ENCODE data around the gene NFATC2. TPM values are rescaled to one million over a fixed set of nuclear protein-coding genes. Genes with fewer than 3 reads are reported as not detected.

The NFATC2 gene
- total RNA-seq, 1 donor from 2014 or later: 3.9 TPM

- TF ChIP-seq EZH2 (IDR thresholded peaks at IDR 0.05; ENCODE audit: insufficient read depth, low read length): no peak
- TF ChIP-seq, protein P1, sequence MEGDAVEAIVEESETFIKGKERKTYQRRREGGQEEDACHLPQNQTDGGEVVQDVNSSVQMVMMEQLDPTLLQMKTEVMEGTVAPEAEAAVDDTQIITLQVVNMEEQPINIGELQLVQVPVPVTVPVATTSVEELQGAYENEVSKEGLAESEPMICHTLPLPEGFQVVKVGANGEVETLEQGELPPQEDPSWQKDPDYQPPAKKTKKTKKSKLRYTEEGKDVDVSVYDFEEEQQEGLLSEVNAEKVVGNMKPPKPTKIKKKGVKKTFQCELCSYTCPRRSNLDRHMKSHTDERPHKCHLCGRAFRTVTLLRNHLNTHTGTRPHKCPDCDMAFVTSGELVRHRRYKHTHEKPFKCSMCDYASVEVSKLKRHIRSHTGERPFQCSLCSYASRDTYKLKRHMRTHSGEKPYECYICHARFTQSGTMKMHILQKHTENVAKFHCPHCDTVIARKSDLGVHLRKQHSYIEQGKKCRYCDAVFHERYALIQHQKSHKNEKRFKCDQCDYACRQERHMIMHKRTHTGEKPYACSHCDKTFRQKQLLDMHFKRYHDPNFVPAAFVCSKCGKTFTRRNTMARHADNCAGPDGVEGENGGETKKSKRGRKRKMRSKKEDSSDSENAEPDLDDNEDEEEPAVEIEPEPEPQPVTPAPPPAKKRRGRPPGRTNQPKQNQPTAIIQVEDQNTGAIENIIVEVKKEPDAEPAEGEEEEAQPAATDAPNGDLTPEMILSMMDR (IDR thresholded peaks at IDR 0.05; ENCODE audit: insufficient read depth, low read depth, low read length): no peak
- H2AFZ ChIP-seq (ENCODE audit: low read depth, low read length): no peak overlapping the region
- no peaks in the 10 kb centered on the region for H3K27me3 Mint-ChIP-seq (ENCODE audit: low read depth, unreplicated experiment)
- peaks cover 3% of the 10 kb centered on the region for H3K9me3 ChIP-seq (ENCODE audit: insufficient read depth, low read depth, low read length)
- no peak overlapping the region for H3K27ac Mint-ChIP-seq (ENCODE audit: unreplicated experiment)
- H4K20me1 ChIP-seq (ENCODE audit: insufficient read depth, low read length): no peaks in the 10 kb centered on the region
- no peaks in the 10 kb centered on the region for H3K9me3 Mint-ChIP-seq (ENCODE audit: unreplicated experiment)
- peaks cover 2% of the 10 kb centered on the region for H3K36me3 Mint-ChIP-seq (ENCODE audit: low read depth, unreplicated experiment)
- H3K27me3 ChIP-seq (ENCODE audit: insufficient read depth, low read length): no peaks in the 10 kb centered on the region
- H3K79me2 ChIP-seq (ENCODE audit: insufficient read depth, low read length): no peaks in the 10 kb centered on the region
- no peak overlapping the region for H3K4me3 Mint-ChIP-seq (ENCODE audit: unreplicated experiment)
- peaks cover 3% of the 10 kb centered on the region for H3K4me1 ChIP-seq (ENCODE audit: insufficient read depth, low read length)
- no peak overlapping the region for H3K4me2 ChIP-seq (ENCODE audit: low read length)
- no peak overlapping the region for H3K4me3 ChIP-seq (ENCODE audit: insufficient read depth, low read depth, low read length)
- H3K27ac ChIP-seq (ENCODE audit: low read depth, low read length): no peak overlapping the region
- DNase-seq (ENCODE audit: low read depth): no peak
- no peak overlapping the region for H3K9ac ChIP-seq (ENCODE audit: low read length)
- FAIRE-seq: no peak
- peaks cover 8% of the 10 kb centered on the region for H3K4me1 Mint-ChIP-seq (ENCODE audit: low read depth, unreplicated experiment)
- H3K36me3 ChIP-seq (ENCODE audit: insufficient read depth, low read length): no peaks in the 10 kb centered on the region
Measured at GRCh38 chr20:51400051-51400926, 142.2 kb downstream of the NFATC2 start.

DNA sequence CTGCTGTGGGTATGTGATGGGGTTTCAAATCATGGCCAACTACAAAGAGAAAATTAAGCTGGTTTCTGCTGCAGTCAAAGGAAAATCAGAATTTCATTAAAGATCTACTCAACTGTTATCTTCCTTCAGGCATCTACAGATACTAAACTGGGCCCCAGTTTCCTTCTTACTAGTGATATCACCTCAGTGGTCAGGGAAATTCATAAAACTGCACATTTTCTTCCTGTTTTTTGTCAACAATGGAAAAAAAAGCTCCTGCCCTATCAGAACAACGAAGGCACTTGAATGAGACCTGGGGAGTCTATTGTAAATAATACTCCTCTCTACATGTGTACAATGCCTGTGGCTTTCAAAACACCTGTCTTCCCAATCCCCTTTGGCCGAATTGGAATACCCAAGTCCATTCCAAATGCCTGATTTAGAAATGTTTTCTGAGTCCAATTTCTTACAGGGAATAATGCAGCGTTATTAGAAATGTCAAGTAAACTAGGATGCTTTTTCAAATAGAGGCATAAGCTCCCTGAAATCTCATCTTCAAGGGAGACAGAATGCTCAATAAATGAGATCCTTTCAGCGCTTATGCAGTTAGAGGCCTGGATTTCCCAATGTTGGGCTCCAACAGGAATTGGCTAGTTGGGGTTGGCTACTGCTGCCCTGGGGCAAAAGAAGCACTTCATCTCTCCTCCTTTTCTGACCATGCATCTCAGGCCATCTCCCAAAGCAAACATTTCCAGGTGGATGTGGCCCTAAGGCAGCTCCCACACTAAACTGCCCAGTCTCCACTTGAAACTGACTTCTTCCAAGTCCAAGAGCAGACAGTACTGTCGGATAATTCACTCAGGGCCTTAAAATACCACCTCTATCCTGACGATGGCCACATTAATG is 143.3 kb downstream of the NFATC2 start:
- Histone ChIP-seq H3K4me2 (ENCODE audit: low read length) (no peak overlapping the region), H3K36me3 (ENCODE audit: insufficient read depth, low read length) (peaks cover 3% of the 10 kb centered on the region), H3K79me2 (ENCODE audit: insufficient read depth, low read length) (no peaks in the 10 kb centered on the region), H3K27me3 (ENCODE audit: insufficient read depth, low read length) (no peaks in the 10 kb centered on the region), H3K9me3 (ENCODE audit: insufficient read depth, low read depth, low read length) (peaks cover 3% of the 10 kb centered on the region), H4K20me1 (ENCODE audit: insufficient read depth, low read length) (no peaks in the 10 kb centered on the region), H2AFZ (ENCODE audit: low read depth, low read length) (no peak overlapping the region), H3K4me1 (ENCODE audit: insufficient read depth, low read length) (no peaks in the 10 kb centered on the region), H3K9ac (ENCODE audit: low read length) (no peak overlapping the region), H3K4me3 (ENCODE audit: insufficient read depth, low read depth, low read length) (no peak overlapping the region), H3K27ac (ENCODE audit: low read depth, low read length) (no peak overlapping the region)
- H3K27ac Mint-ChIP-seq (ENCODE audit: unreplicated experiment): no peak overlapping the region
- DNase-seq (ENCODE audit: low read depth): no peak
- no peak for TF ChIP-seq EZH2 (IDR thresholded peaks at IDR 0.05; ENCODE audit: insufficient read depth, low read length)
- TF ChIP-seq, protein P1 (IDR thresholded peaks at IDR 0.05; ENCODE audit: insufficient read depth, low read depth, low read length): no peak
- FAIRE-seq: no peak
- H3K4me1 Mint-ChIP-seq (ENCODE audit: low read depth, unreplicated experiment): peaks cover 8% of the 10 kb centered on the region
- H3K9me3 Mint-ChIP-seq (ENCODE audit: unreplicated experiment): no peaks in the 10 kb centered on the region
- H3K36me3 Mint-ChIP-seq (ENCODE audit: low read depth, unreplicated experiment): peaks cover 2% of the 10 kb centered on the region
- H3K27me3 Mint-ChIP-seq (ENCODE audit: low read depth, unreplicated experiment): no peaks in the 10 kb centered on the region
- no peak overlapping the region for H3K4me3 Mint-ChIP-seq (ENCODE audit: unreplicated experiment)

All from astrocyte (in vitro differentiated cells and primary cell).